ENCODE results near the gene TIGD3. TPM values are rescaled to one million over a fixed set of nuclear protein-coding genes. Genes with fewer than 3 reads are reported as not detected.

TIGD3 gene
- total and polyA plus RNA-seq, 10 of the 15 experiments (the other 5 are each of a cell fraction or from before 2014, with no cell fraction given): 0.13 to 1.4 (median 0.57) TPM

GRCh38 chr11:65403607-65404121 lies 49.1 kb downstream of the TIGD3 start:
- Histone ChIP-seq H3K4me3 (no peak overlapping the region), H3K9me3 (replicated peaks; ENCODE audit: control insufficient read depth, insufficient read depth, low read length) (no peaks in the 10 kb centered on the region), H3K4me2 (ENCODE audit: control insufficient read depth, insufficient read depth) (peak overlapping the region; percentile 28), H3K27me3 (replicated peaks in 1 of 2; ENCODE audit: control insufficient read depth in 2 of 2, insufficient read depth in 2 of 2, low read length in 1 of 2) (no peaks in the 10 kb centered on the region), H2AFZ (ENCODE audit: control insufficient read depth, low read depth, low read length) (no peak overlapping the region), H3K79me2 (ENCODE audit: control insufficient read depth, insufficient read depth, low read length) (no peaks in the 10 kb centered on the region; the same call in 1 of the 2 replicates), H3K36me3 (ENCODE audit: control insufficient read depth in 2 of 2, insufficient read depth in 2 of 2, low read length in 1 of 2) (peaks cover 22 to 23% of the 10 kb centered on the region in 2 experiments), H3K27ac (ENCODE audit: control insufficient read depth, insufficient read depth) (peak overlapping the region; percentile 91), H3K9ac (ENCODE audit: control insufficient read depth, insufficient read depth, low read length) (peak overlapping the region; percentile 41), H4K20me1 (ENCODE audit: control insufficient read depth, insufficient read depth) (no peaks in the 10 kb centered on the region), H3K4me1 (ENCODE audit: control insufficient read depth, insufficient read depth, low read length) (peaks cover 20% of the 10 kb centered on the region)
- in situ Hi-C loops (cut with MboI) (no loop called here), intact Hi-C loops (cut with micrococcal nuclease; ENCODE audit: unreplicated experiment) (no loop called here)
- BruUV-seq (replicated peaks): no TSS peak
- ChIA-PET POLR2A (interaction anchor here (0.5 to 2.8 kb wide), 9 partner anchors 9 to 101 kb away, joined by 3 to 10 read pairs (median 3); no protein-coding TSS in a partner anchor), CTCF (interaction anchor here (0.5 to 2.9 kb wide), 9 partner anchors 12 to 137 kb away, joined by 3 to 13 read pairs (median 4); no protein-coding TSS in a partner anchor), SMC1A (ENCODE audit: uncharacterized antibody, unreplicated experiment) (interaction anchor here (1.0 to 1.9 kb wide), 6 partner anchors 12 to 42 kb away, joined by 3 to 7 read pairs (median 3); no protein-coding TSS in a partner anchor), RAD21 (ENCODE audit: unreplicated experiment) (interaction anchor here (0.9 to 1.5 kb wide), 10 partner anchors 12 to 107 kb away, joined by 3 to 6 read pairs (median 3); no protein-coding TSS in a partner anchor)
- ATAC-seq: peak; percentile 72
- FAIRE-seq: peak; percentile 92
- 0 out of 2 replicates have a peak, but pooled peaks have one; percentile 38 for TF ChIP-seq CREB1 (IDR thresholded peaks at IDR 0.05; ENCODE audit: low read depth)
- TF ChIP-seq EED (IDR thresholded peaks at IDR 0.05; ENCODE audit: low read depth): peak; percentile 65; the same call in 1 of the 2 replicates
- no peak for TF ChIP-seq PML (IDR thresholded peaks at IDR 0.05; ENCODE audit: low read length)
- TF ChIP-seq BCL11A (IDR thresholded peaks at IDR 0.05; ENCODE audit: low read depth, low read length): no peak
- TF ChIP-seq IKZF2 (IDR thresholded peaks at IDR 0.05): peak; percentile 54 to 72; a peak in 2 of 4 replicates
- TF ChIP-seq SPI1 (IDR thresholded peaks at IDR 0.05; ENCODE audit: borderline replicate concordance, insufficient read depth, low read depth, low read length): peak; percentile 75; the same call in 1 of the 2 replicates
- peak; percentile 64 for TF ChIP-seq IKZF1 (conservative IDR thresholded peaks at IDR 0.05)
- TF ChIP-seq TARDBP (IDR thresholded peaks at IDR 0.05; ENCODE audit: borderline replicate concordance): no peak
- no peak for TF ChIP-seq MTA2 (IDR thresholded peaks at IDR 0.05; ENCODE audit: low read depth)
- TF ChIP-seq, protein P1, sequence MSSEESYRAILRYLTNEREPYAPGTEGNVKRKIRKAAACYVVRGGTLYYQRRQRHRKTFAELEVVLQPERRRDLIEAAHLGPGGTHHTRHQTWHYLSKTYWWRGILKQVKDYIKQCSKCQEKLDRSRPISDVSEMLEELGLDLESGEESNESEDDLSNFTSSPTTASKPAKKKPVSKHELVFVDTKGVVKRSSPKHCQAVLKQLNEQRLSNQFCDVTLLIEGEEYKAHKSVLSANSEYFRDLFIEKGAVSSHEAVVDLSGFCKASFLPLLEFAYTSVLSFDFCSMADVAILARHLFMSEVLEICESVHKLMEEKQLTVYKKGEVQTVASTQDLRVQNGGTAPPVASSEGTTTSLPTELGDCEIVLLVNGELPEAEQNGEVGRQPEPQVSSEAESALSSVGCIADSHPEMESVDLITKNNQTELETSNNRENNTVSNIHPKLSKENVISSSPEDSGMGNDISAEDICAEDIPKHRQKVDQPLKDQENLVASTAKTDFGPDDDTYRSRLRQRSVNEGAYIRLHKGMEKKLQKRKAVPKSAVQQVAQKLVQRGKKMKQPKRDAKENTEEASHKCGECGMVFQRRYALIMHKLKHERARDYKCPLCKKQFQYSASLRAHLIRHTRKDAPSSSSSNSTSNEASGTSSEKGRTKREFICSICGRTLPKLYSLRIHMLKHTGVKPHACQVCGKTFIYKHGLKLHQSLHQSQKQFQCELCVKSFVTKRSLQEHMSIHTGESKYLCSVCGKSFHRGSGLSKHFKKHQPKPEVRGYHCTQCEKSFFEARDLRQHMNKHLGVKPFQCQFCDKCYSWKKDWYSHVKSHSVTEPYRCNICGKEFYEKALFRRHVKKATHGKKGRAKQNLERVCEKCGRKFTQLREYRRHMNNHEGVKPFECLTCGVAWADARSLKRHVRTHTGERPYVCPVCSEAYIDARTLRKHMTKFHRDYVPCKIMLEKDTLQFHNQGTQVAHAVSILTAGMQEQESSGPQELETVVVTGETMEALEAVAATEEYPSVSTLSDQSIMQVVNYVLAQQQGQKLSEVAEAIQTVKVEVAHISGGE (CRISPR knock-in tag; IDR thresholded peaks at IDR 0.05): no peak
- TF ChIP-seq TBL1XR1 (IDR thresholded peaks at IDR 0.05; ENCODE audit: low read depth, low read length): no peak
- TF ChIP-seq PBX3 (IDR thresholded peaks at IDR 0.05; ENCODE audit: insufficient replicate concordance, low read depth, low read length): no peak
- TF ChIP-seq POU2F2 (IDR thresholded peaks at IDR 0.05; ENCODE audit: borderline replicate concordance, low read depth, low read length): no peak
- no peak for TF ChIP-seq PRDM15 (CRISPR knock-in tag; IDR thresholded peaks at IDR 0.05)
- peak; percentile 45; the same call in 1 of the 2 replicates for TF ChIP-seq RUNX3 (IDR thresholded peaks at IDR 0.05; ENCODE audit: low read length)
- TF ChIP-seq RELA (IDR thresholded peaks at IDR 0.05; ENCODE audit: borderline replicate concordance, partially characterized antibody): no peak
- 1% methylated on average over 12 of the region's 12 CpGs for WGBS (ENCODE audit: insufficient coverage, insufficient replicate concordance, low lambda C conversion rate, missing lambda C conversion rate)
- DNase-seq (ENCODE audit: low read depth, low spot score): no peak
